Brain microvascular endothelial cell (primary cell): Measurements from ENCODE around the gene MEX3B.
A peak's percentile ranks its signal among the peaks of the same experiment; 100 is the strongest.

Experiments used
- DNase-seq: peaks from one replicate; pipeline ENCODE4 v3.0.0-alpha.2; 2020
- H3K27ac ChIP-seq: fragments of 250-450 bp; sonication (Bioruptor Pico); 2 replicates; pipeline ENCODE4 v1.5.1; 2020; ENCODE audit warnings: mild to moderate bottlenecking, moderate library complexity
- H3K27me3 ChIP-seq: fragments of 250-450 bp; sonication (Bioruptor Pico); replicated peaks from 2 replicates; pipeline ENCODE4 v1.5.1; 2020; ENCODE audit warnings: mild to moderate bottlenecking
- H3K36me3 ChIP-seq: fragments of 250-450 bp; sonication (Bioruptor Pico); replicated peaks from 2 replicates; pipeline ENCODE4 v1.5.1; 2020; ENCODE audit warnings: mild to moderate bottlenecking
- H3K4me3 ChIP-seq: 2 replicates; pipeline ENCODE4 v1.5.1; 2011; ENCODE audit warnings: low read depth, mild to moderate bottlenecking, control low read depth, low read length, moderate library complexity
- in situ Hi-C: cut with HindIII; loops from 2 replicates; pipeline ENCODE4 v1.10.0; 2017; ENCODE audit warnings: low sequenced_read_pairs, low pct_ligation_motif_present
- TF ChIP-seq, protein P1 (sequence below): IDR thresholded peaks from 2 replicates; pipeline ENCODE4 v1.5.1; 2011; ENCODE audit warnings: low read depth, mild to moderate bottlenecking, moderate library complexity, low read length, control low read depth, inconsistent platforms; ENCODE audit errors: missing control alignments

The MEX3B gene

GRCh38 chr15:82081914-82082762 lies 36.3 kb upstream of the MEX3B start:
- peak; percentile 96 for DNase-seq
- TF ChIP-seq, protein P1, sequence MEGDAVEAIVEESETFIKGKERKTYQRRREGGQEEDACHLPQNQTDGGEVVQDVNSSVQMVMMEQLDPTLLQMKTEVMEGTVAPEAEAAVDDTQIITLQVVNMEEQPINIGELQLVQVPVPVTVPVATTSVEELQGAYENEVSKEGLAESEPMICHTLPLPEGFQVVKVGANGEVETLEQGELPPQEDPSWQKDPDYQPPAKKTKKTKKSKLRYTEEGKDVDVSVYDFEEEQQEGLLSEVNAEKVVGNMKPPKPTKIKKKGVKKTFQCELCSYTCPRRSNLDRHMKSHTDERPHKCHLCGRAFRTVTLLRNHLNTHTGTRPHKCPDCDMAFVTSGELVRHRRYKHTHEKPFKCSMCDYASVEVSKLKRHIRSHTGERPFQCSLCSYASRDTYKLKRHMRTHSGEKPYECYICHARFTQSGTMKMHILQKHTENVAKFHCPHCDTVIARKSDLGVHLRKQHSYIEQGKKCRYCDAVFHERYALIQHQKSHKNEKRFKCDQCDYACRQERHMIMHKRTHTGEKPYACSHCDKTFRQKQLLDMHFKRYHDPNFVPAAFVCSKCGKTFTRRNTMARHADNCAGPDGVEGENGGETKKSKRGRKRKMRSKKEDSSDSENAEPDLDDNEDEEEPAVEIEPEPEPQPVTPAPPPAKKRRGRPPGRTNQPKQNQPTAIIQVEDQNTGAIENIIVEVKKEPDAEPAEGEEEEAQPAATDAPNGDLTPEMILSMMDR = peak; percentile 60
- in situ Hi-C loops = no loop called here
- Histone ChIP-seq H3K27me3 (no peaks in the 10 kb centered on the region), H3K27ac (peak overlapping the region; percentile 87), H3K4me3 (no peak overlapping the region), H3K36me3 (no peaks in the 10 kb centered on the region)

GRCh38 chr15:82080774-82081173 lies 35.0 kb upstream of the MEX3B start:
- Histone ChIP-seq H3K36me3 (no peaks in the 10 kb centered on the region), H3K4me3 (no peak overlapping the region), H3K27me3 (no peaks in the 10 kb centered on the region), H3K27ac (no peak overlapping the region)
- no peak for DNase-seq
- TF ChIP-seq, protein P1 = no peak
- in situ Hi-C loops = no loop called here

GRCh38 chr15:82079736-82080135 lies 33.9 kb upstream of the MEX3B start:
- H3K36me3 ChIP-seq = no peaks in the 10 kb centered on the region
- in situ Hi-C loops = no loop called here
- TF ChIP-seq, protein P1 = no peak
- H3K4me3 ChIP-seq = no peak overlapping the region
- H3K27ac ChIP-seq = no peak overlapping the region
- H3K27me3 ChIP-seq = no peaks in the 10 kb centered on the region
- DNase-seq = no peak

GRCh38 chr15:82074610-82075009 lies 28.8 kb upstream of the MEX3B start:
- no peak for DNase-seq
- H3K27me3 ChIP-seq = no peaks in the 10 kb centered on the region
- no peak overlapping the region for H3K4me3 ChIP-seq
- H3K27ac ChIP-seq = no peak overlapping the region
- in situ Hi-C loops = no loop called here
- TF ChIP-seq, protein P1 = no peak
- no peaks in the 10 kb centered on the region for H3K36me3 ChIP-seq

GRCh38 chr15:82072926-82073537 lies 27.2 kb upstream of the MEX3B start:
- no peak overlapping the region for H3K27ac ChIP-seq
- in situ Hi-C loops = no loop called here
- no peak for DNase-seq
- H3K36me3 ChIP-seq = no peaks in the 10 kb centered on the region
- no peaks in the 10 kb centered on the region for H3K27me3 ChIP-seq
- H3K4me3 ChIP-seq = no peak overlapping the region
- TF ChIP-seq, protein P1 = no peak
